GM12801 (cell line): ENCODE measurements around the gene EEF1G.

Source experiments
- CTCF ChIP-seq: IDR thresholded peaks from one replicate; pipeline ENCODE4 v1.5.1; 2011; ENCODE audit warnings: control low read depth; ENCODE audit not compliant: insufficient read length; ENCODE audit errors: extremely low read depth

EEF1G gene

GRCh38 chr11:62543680-62544444, 29.8 kb downstream of the EEF1G start:
- no peak for TF ChIP-seq CTCF

- peak; percentile 9 for TF ChIP-seq CTCF
Measured at GRCh38 chr11:62542750-62543567, 30.7 kb downstream of the EEF1G start.

- TF ChIP-seq CTCF = no peak
Measured at GRCh38 chr11:62542111-62542745, 31.5 kb downstream of the EEF1G start.

GRCh38 chr11:62540804-62541701, 32.6 kb downstream of the EEF1G start:
- TF ChIP-seq CTCF = no peak

GRCh38 chr11:62539238-62539925, 34.3 kb downstream of the EEF1G start:
- TF ChIP-seq CTCF = no peak

GRCh38 chr11:62538470-62539237, 35.0 kb downstream of the EEF1G start:
- TF ChIP-seq CTCF = no peak
